OCI-M2 (cell line): ENCODE measurements around the gene IL1RAPL2.
"Not testable (repeated sequence)": the region's sequence is repeated elsewhere in the genome, so short reads cannot be mapped to it uniquely, and the experiment has no call there.

Experiments used
- DNase-seq: peaks from one replicate; lab custom pipeline; 2025; ENCODE audit not compliant: unreplicated experiment; lab: John Stamatoyannopoulos, UW

IL1RAPL2 gene

GRCh38 chrX:105006996-105007395 lies 441.0 kb downstream of the IL1RAPL2 start:
- no peak for DNase-seq

GRCh38 chrX:105013719-105014118 lies 447.7 kb downstream of the IL1RAPL2 start:
- no peak for DNase-seq

GRCh38 chrX:105017641-105018040 lies 451.6 kb downstream of the IL1RAPL2 start:
- no peak for DNase-seq

- no peak for DNase-seq
Observed at GRCh38 chrX:105018865-105019264, 452.9 kb downstream of the IL1RAPL2 start.

GRCh38 chrX:105028962-105029361 lies 463.0 kb downstream of the IL1RAPL2 start:
- DNase-seq = not testable (repeated sequence)

- DNase-seq = no peak
Observed at GRCh38 chrX:105038672-105039328, 472.8 kb downstream of the IL1RAPL2 start.

GRCh38 chrX:105050921-105051320 lies 484.9 kb downstream of the IL1RAPL2 start:
- no peak for DNase-seq

GRCh38 chrX:105051364-105051763 lies 485.4 kb downstream of the IL1RAPL2 start:
- no peak for DNase-seq

GRCh38 chrX:105052926-105053325 lies 486.9 kb downstream of the IL1RAPL2 start:
- DNase-seq = no peak

- DNase-seq = no peak
Observed at GRCh38 chrX:105063743-105064142, 497.7 kb downstream of the IL1RAPL2 start.

GRCh38 chrX:105098201-105098600 lies 532.2 kb downstream of the IL1RAPL2 start:
- DNase-seq = no peak

- no peak for DNase-seq
Observed at GRCh38 chrX:105098812-105099211, 532.8 kb downstream of the IL1RAPL2 start.

GRCh38 chrX:105101378-105101777 lies 535.4 kb downstream of the IL1RAPL2 start:
- DNase-seq = no peak

- no peak for DNase-seq
Observed at GRCh38 chrX:105109936-105110335, 543.9 kb downstream of the IL1RAPL2 start.

GRCh38 chrX:105114554-105115130 lies 548.6 kb downstream of the IL1RAPL2 start:
- DNase-seq = no peak

- not testable (repeated sequence) for DNase-seq
Observed at GRCh38 chrX:105115596-105116320, 549.8 kb downstream of the IL1RAPL2 start.

GRCh38 chrX:105116486-105116885 lies 550.5 kb downstream of the IL1RAPL2 start:
- no peak for DNase-seq

GRCh38 chrX:105117621-105118020 lies 551.6 kb downstream of the IL1RAPL2 start:
- DNase-seq = no peak

- no peak for DNase-seq
Observed at GRCh38 chrX:105120463-105120862, 554.5 kb downstream of the IL1RAPL2 start.

- no peak for DNase-seq
Observed at GRCh38 chrX:105121186-105121585, 555.2 kb downstream of the IL1RAPL2 start.

- DNase-seq = no peak
Observed at GRCh38 chrX:105126201-105126600, 560.2 kb downstream of the IL1RAPL2 start.

GRCh38 chrX:105134273-105134672 lies 568.3 kb downstream of the IL1RAPL2 start:
- no peak for DNase-seq
